Uterus (tissue), 2 donors: ENCODE data around the gene RNF144A.

ENCODE experiments used
- CTCF ChIP-seq, 4 experiments: fragments of 200-600 bp in 2 of 4; fragments of 450-650 bp in 2 of 4; sonication (generic) in 2 of 4; IDR thresholded peaks; one replicate each; pipeline ENCODE4 v1.5.1; 2016 to 2019; ENCODE audit warnings: antibody characterized with exemption in 4 of 4, mild to moderate bottlenecking in 2 of 4, moderate library complexity in 1 of 4
- POLR2A ChIP-seq, 2 donors: fragments of 450-650 bp; IDR thresholded peaks; one replicate each; pipeline ENCODE4 v1.6.1; 2016; ENCODE audit warnings: antibody characterized with exemption in 2 of 2, mild to moderate bottlenecking in 1 of 2, moderate library complexity in 1 of 2

- no peak for TF ChIP-seq CTCF (IDR thresholded peaks at IDR 0.05)
- TF ChIP-seq POLR2A (IDR thresholded peaks at IDR 0.05) = no peak
These were observed 49.3 kb downstream of the RNF144A start for GRCh38 chr2:6966446-6966940.
